HG03175 (cell line): ENCODE data around the gene CNTNAP3B.
A peak's percentile ranks its signal among the peaks of the same experiment; 100 is the strongest.
"Not testable (repeated sequence)": the region's sequence is repeated elsewhere in the genome, so short reads cannot be mapped to it uniquely, and the experiment has no call there.

ENCODE experiments used
- ATAC-seq: cut with Tn5 transposase; IDR thresholded peaks from one replicate; pipeline ENCODE4 v1.9.1; 2021; ENCODE audit warnings: mild to moderate bottlenecking, moderate library complexity; ENCODE audit not compliant: unreplicated experiment

CNTNAP3B gene

GRCh38 chr9:41977965-41978600 is 151.1 kb downstream of the CNTNAP3B start:
- not testable (repeated sequence) for ATAC-seq

GRCh38 chr9:41974906-41975305 is 154.3 kb downstream of the CNTNAP3B start:
- not testable (repeated sequence) for ATAC-seq

- not testable (repeated sequence) for ATAC-seq
Observed at GRCh38 chr9:41953007-41953406, 176.2 kb downstream of the CNTNAP3B start.

- not testable (repeated sequence) for ATAC-seq
Observed at GRCh38 chr9:41941738-41942137, 187.5 kb downstream of the CNTNAP3B start.

GRCh38 chr9:41938143-41938542 is 191.1 kb downstream of the CNTNAP3B start:
- not testable (repeated sequence) for ATAC-seq

GRCh38 chr9:41935727-41936126 is 193.5 kb downstream of the CNTNAP3B start:
- ATAC-seq = not testable (repeated sequence)

- not testable (repeated sequence) for ATAC-seq
Observed at GRCh38 chr9:41929172-41929571, 200.1 kb downstream of the CNTNAP3B start.

GRCh38 chr9:41917374-41917773 is 211.9 kb downstream of the CNTNAP3B start:
- not testable (repeated sequence) for ATAC-seq

- not testable (repeated sequence) for ATAC-seq
Observed at GRCh38 chr9:41905488-41905887, 223.7 kb downstream of the CNTNAP3B start.

GRCh38 chr9:41902762-41903161 is 226.5 kb downstream of the CNTNAP3B start:
- ATAC-seq = not testable (repeated sequence)

- not testable (repeated sequence) for ATAC-seq
Observed at GRCh38 chr9:41898720-41899343, 230.4 kb downstream of the CNTNAP3B start.

GRCh38 chr9:41874557-41874956 is 254.7 kb downstream of the CNTNAP3B start:
- ATAC-seq = not testable (repeated sequence)

- ATAC-seq = not testable (repeated sequence)
Observed at GRCh38 chr9:41855422-41855821, 273.8 kb downstream of the CNTNAP3B start.

GRCh38 chr9:41851848-41852740 is 277.1 kb downstream of the CNTNAP3B start:
- peak; percentile 69 for ATAC-seq

- ATAC-seq = not testable (repeated sequence)
Observed at GRCh38 chr9:41847829-41848228, 281.4 kb downstream of the CNTNAP3B start.
